H1 (cell line): ENCODE measurements around the gene SMPD2. TPM values are rescaled to one million over a fixed set of nuclear protein-coding genes. Genes with fewer than 3 reads are reported as not detected.

ENCODE experiments used
- CTCF ChIA-PET: fragments of 300-600 bp; sonication (Branson Sonifier 250); formaldehyde crosslinking; loops from one replicate; lab custom pipeline; 2021; ENCODE audit not compliant: partially characterized antibody; lab: Charles Lee
- POLR2A ChIA-PET: fragments of 300-600 bp; sonication (Branson Sonifier 250); formaldehyde crosslinking; loops from one replicate; lab custom pipeline; 2021; ENCODE audit warnings: inconsistent platforms; ENCODE audit not compliant: partially characterized antibody; lab: Charles Lee
- DNase-seq, 2 experiments: peaks; one replicate each; pipeline versions ENCODE4 v3.0.0 to v3.0.0-alpha.2; 2010 to 2022; ENCODE audit warnings: low spot score in 2 of 2, low read depth in 1 of 2, mixed read lengths in 1 of 2
- FAIRE-seq: peaks from 2 replicates; lab custom pipeline; 2011; peaks lifted over from hg19 to GRCh38; lab: Jason Lieb, UNC
- H2AFZ ChIP-seq: 2 replicates; pipeline ENCODE4 v1.8.1; 2012; ENCODE audit warnings: low read length, inconsistent platforms
- H2AK5ac ChIP-seq: 2 replicates; pipeline ENCODE4 v1.6.1; 2013; ENCODE audit warnings: low read depth, low read length
- H2BK120ac ChIP-seq: replicated peaks from 2 replicates; pipeline ENCODE3; 2013; ENCODE audit warnings: low read depth, low read length, inconsistent platforms
- H2BK12ac ChIP-seq: 2 replicates; pipeline ENCODE4 v1.6.1; 2013; ENCODE audit warnings: low read depth, low read length
- H2BK15ac ChIP-seq: 2 replicates; pipeline ENCODE4 v1.6.1; 2013; ENCODE audit warnings: low read length
- H2BK20ac ChIP-seq: 2 replicates; pipeline ENCODE4 v1.6.1; 2013; ENCODE audit warnings: low read length
- H2BK5ac ChIP-seq: 2 replicates; pipeline ENCODE4 v1.6.1; 2013; ENCODE audit warnings: low read depth, low read length
- H3K14ac ChIP-seq: 2 replicates; pipeline ENCODE4 v1.6.1; 2013; ENCODE audit warnings: inconsistent platforms; ENCODE audit not compliant: insufficient read length
- H3K18ac ChIP-seq: 2 replicates; pipeline ENCODE4 v1.6.1; 2013; ENCODE audit warnings: low read length; ENCODE audit errors: extremely low read depth
- H3K23ac ChIP-seq: 2 replicates; pipeline ENCODE4 v1.6.1; 2013; ENCODE audit warnings: inconsistent platforms; ENCODE audit not compliant: insufficient read length
- H3K23me2 ChIP-seq: 2 replicates; pipeline ENCODE4 v1.6.1; 2013; ENCODE audit warnings: low read depth, low read length
- H3K27ac ChIP-seq: 2 replicates; pipeline ENCODE4 v1.6.1; 2011; ENCODE audit warnings: low read depth, low read length, inconsistent platforms
- H3K27me3 ChIP-seq, 4 experiments: replicated peaks in 1 of 4; 1 replicate in 1 of 4; 2 replicates in 3 of 4; pipeline versions ENCODE4 v1.6.1 to v1.8.1; 2011 to 2013; ENCODE audit warnings: low read length in 3 of 4, mild to moderate bottlenecking in 3 of 4, inconsistent platforms in 2 of 4, mixed read lengths in 2 of 4, moderate library complexity in 1 of 4; ENCODE audit not compliant: control insufficient read depth in 3 of 4, insufficient read depth in 3 of 4; ENCODE audit errors: extremely low read depth in 1 of 4
- H3K36me3 ChIP-seq, 4 experiments: 2 replicates each; pipeline versions ENCODE4 v1.6.1 to v1.8.1; 2011 to 2013; ENCODE audit warnings: mild to moderate bottlenecking in 4 of 4, low read length in 3 of 4, moderate library complexity in 2 of 4, control low read depth in 1 of 4, inconsistent platforms in 1 of 4; ENCODE audit not compliant: insufficient read depth in 4 of 4, control insufficient read depth in 2 of 4
- H3K4ac ChIP-seq: replicated peaks from 2 replicates; pipeline ENCODE3; 2013; ENCODE audit warnings: low read length, low read depth, mixed read lengths, inconsistent platforms; ENCODE audit not compliant: insufficient read length
- H3K4me1 ChIP-seq, 4 experiments: replicated peaks in 1 of 4; 1 replicate in 1 of 4; 2 replicates in 3 of 4; pipeline versions ENCODE4 v1.6.1 to v1.8.1; 2011 to 2013; ENCODE audit warnings: low read length in 3 of 4, inconsistent platforms in 2 of 4, mixed read lengths in 1 of 4; ENCODE audit not compliant: insufficient read depth in 4 of 4, control insufficient read depth in 3 of 4
- H3K4me2 ChIP-seq, 2 experiments: 2 replicates each; pipeline versions ENCODE4 v1.6.1 to v1.8.1; 2011 to 2013; ENCODE audit warnings: low read depth in 2 of 2, low read length in 2 of 2, control low read depth in 1 of 2, inconsistent platforms in 1 of 2, mild to moderate bottlenecking in 1 of 2; ENCODE audit not compliant: insufficient read depth in 1 of 2
- H3K4me3 ChIP-seq, 4 experiments: fragments of 200-600, 300-600 bp in 1 of 4; sonication (generic), shearing (Covaris generic), sonication (Bioruptor Twin) in 1 of 4; 2 replicates each; pipeline versions ENCODE4 v1.5.1 to v1.8.1; 2011 to 2016; ENCODE audit warnings: low read length in 4 of 4, low read depth in 3 of 4, control low read depth in 2 of 4, inconsistent platforms in 2 of 4, mild to moderate bottlenecking in 2 of 4, mixed read lengths in 1 of 4, moderate library complexity in 1 of 4; ENCODE audit not compliant: insufficient read depth in 2 of 4; ENCODE audit errors: extremely low read depth in 1 of 4
- H3K56ac ChIP-seq: replicated peaks from 2 replicates; pipeline ENCODE3; 2013; ENCODE audit warnings: low read depth, mild to moderate bottlenecking, mixed read lengths, low read length, inconsistent platforms; ENCODE audit not compliant: insufficient read length
- H3K79me1 ChIP-seq: 2 replicates; pipeline ENCODE4 v1.6.1; 2013; ENCODE audit warnings: low read depth, low read length, control low read depth
- H3K79me2 ChIP-seq, 2 experiments: 2 replicates each; pipeline versions ENCODE4 v1.6.1 to v1.8.1; 2012 to 2013; ENCODE audit warnings: low read length in 2 of 2, mild to moderate bottlenecking in 2 of 2, inconsistent platforms in 1 of 2; ENCODE audit not compliant: insufficient read depth in 2 of 2, control insufficient read depth in 1 of 2
- H3K9ac ChIP-seq, 4 experiments: replicated peaks in 1 of 4; 1 replicate in 1 of 4; 2 replicates in 3 of 4; pipeline versions ENCODE4 v1.6.1 to v1.8.1; 2011 to 2013; ENCODE audit warnings: low read depth in 3 of 4, low read length in 3 of 4, control low read depth in 2 of 4, mild to moderate bottlenecking in 2 of 4, moderate library complexity in 2 of 4, inconsistent platforms in 1 of 4; ENCODE audit errors: extremely low read depth in 1 of 4
- H3K9me3 ChIP-seq, 2 experiments: 2 replicates each; pipeline versions ENCODE4 v1.6.1 to v1.8.1; 2012 to 2013; ENCODE audit warnings: mild to moderate bottlenecking in 2 of 2, moderate library complexity in 2 of 2, control low read depth in 1 of 2, inconsistent platforms in 1 of 2, low read depth in 1 of 2, low read length in 1 of 2, mixed read lengths in 1 of 2; ENCODE audit not compliant: insufficient read depth in 2 of 2
- H4K20me1 ChIP-seq, 2 experiments: replicated peaks in 1 of 2; 2 replicates each; pipeline versions ENCODE3 to v1.8.1; 2011 to 2013; ENCODE audit warnings: inconsistent platforms in 2 of 2, low read length in 2 of 2, mild to moderate bottlenecking in 1 of 2; ENCODE audit not compliant: insufficient read depth in 2 of 2, control insufficient read depth in 1 of 2
- H4K5ac ChIP-seq: 2 replicates; pipeline ENCODE4 v1.6.1; 2013; ENCODE audit warnings: low read length, low read depth, mixed read lengths, inconsistent platforms; ENCODE audit not compliant: insufficient read length
- H4K8ac ChIP-seq: 2 replicates; pipeline ENCODE4 v1.8.0; 2013; ENCODE audit warnings: mild to moderate bottlenecking, moderate library complexity, low read length, inconsistent platforms; ENCODE audit not compliant: insufficient read depth; ENCODE audit errors: extremely low read depth
- H4K91ac ChIP-seq: replicated peaks from 2 replicates; pipeline ENCODE3; 2013; ENCODE audit warnings: low read length, mixed read lengths, inconsistent platforms; ENCODE audit not compliant: insufficient read length
- FOSL1 ChIP-seq: IDR thresholded peaks from 2 replicates; pipeline ENCODE4 v1.6.1; 2011; ENCODE audit warnings: mild to moderate bottlenecking, low read depth, low read length, moderate library complexity; ENCODE audit not compliant: insufficient read depth
- GABPA ChIP-seq: IDR thresholded peaks from 2 replicates; pipeline ENCODE4 v1.6.1; 2011; ENCODE audit warnings: mild to moderate bottlenecking, low read length, moderate library complexity, borderline replicate concordance; ENCODE audit not compliant: insufficient read depth
- SP2 ChIP-seq: IDR thresholded peaks from 2 replicates; pipeline ENCODE4 v1.6.1; 2012; ENCODE audit warnings: mild to moderate bottlenecking, low read length, inconsistent platforms
- WGBS, 2 experiments: shearing (Covaris generic) in 1 of 2; methylation state at CpG; one replicate each; pipeline versions ENCODE4 v1.1.6 to v1.1.7; 2013 to 2015; ENCODE audit warnings: low lambda C conversion rate in 2 of 2, mixed read lengths in 2 of 2, inconsistent platforms in 1 of 2, low coverage in 1 of 2, missing lambda C conversion rate in 1 of 2; ENCODE audit not compliant: insufficient replicate concordance in 2 of 2, insufficient coverage in 1 of 2, insufficient read length in 1 of 2; ENCODE audit errors: extremely low coverage in 1 of 2, missing lambda C conversion rate in 1 of 2; 5-methylcytosine and 5-hydroxymethylcytosine counted together
- polyA plus RNA-seq, 7 experiments: library from polyadenylated mRNA; depleted of rRNA in 3 of 7; stranded (reverse) in 5 of 7; unstranded in 2 of 7; fragments of >200 nt in 5 of 7; fragments of 200-250 nt in 2 of 7; gene quantifications; 1 replicate in 5 of 7; 2 replicates in 1 of 7; 4 replicates in 1 of 7; pipeline versions ENCODE4 v1.2.1 to v1.2.3, GENCODE V29; 2011 to 2013; ENCODE audit warnings: missing spikeins in 2 of 7, mixed read lengths in 2 of 7
- total RNA-seq: library from RNA; stranded (reverse); fragmentation: NEBNext Ultra II Directional; extraction: Animal tissue kit (Norgen Biotek cat#: 25700); gene quantifications from 2 replicates; pipeline ENCODE4 v1.2.1, GENCODE V29; 2021

The SMPD2 gene
- total and polyA plus RNA-seq, 2 of the 8 experiments (the other 6 are each of a cell fraction or from before 2014, with no cell fraction given): 11.5 to 17.2 TPM

GRCh38 chr6:109443425-109443950 lies 3.0 kb downstream of the SMPD2 start:
- WGBS, 2 experiments: 91% methylated on average over 10 of the region's 10 CpGs; no CpG with 5 or more reads in 1 of the 2 experiments
- H2BK15ac ChIP-seq: no peak overlapping the region
- H4K91ac ChIP-seq: no peak overlapping the region
- no peak overlapping the region for H3K23ac ChIP-seq
- H2BK120ac ChIP-seq: no peak overlapping the region
- peaks cover 5% of the 10 kb centered on the region; the same call in 1 of the 2 replicates for H3K23me2 ChIP-seq
- H4K5ac ChIP-seq: no peak overlapping the region
- H3K9ac ChIP-seq: no peak overlapping the region
- peaks cover 6 to 14% of the 10 kb centered on the region in 2 experiments for H4K20me1 ChIP-seq
- H3K36me3 ChIP-seq: peaks cover 11 to 44% (median 23%) of the 10 kb centered on the region in 4 experiments; a peak in 6 of 8 replicates
- H2BK12ac ChIP-seq: no peak overlapping the region
- H3K4me2 ChIP-seq: no peak overlapping the region
- H3K27me3 ChIP-seq: peaks cover 0 to 2% (median 0%) of the 10 kb centered on the region in 4 experiments; a peak in 1 of 7 replicates
- FAIRE-seq (no peak), DNase-seq (no peak)
- no peak overlapping the region; the same call in 1 of the 2 replicates for H2BK5ac ChIP-seq
- H3K79me1 ChIP-seq: no peaks in the 10 kb centered on the region; the same call in none of the 2 replicates
- no peak overlapping the region for H3K4me3 ChIP-seq
- H3K9me3 ChIP-seq: no peaks in the 10 kb centered on the region
- H2AFZ ChIP-seq: no peak overlapping the region
- no peak overlapping the region for H2BK20ac ChIP-seq
- H3K14ac ChIP-seq: no peak overlapping the region
- H3K18ac ChIP-seq: no peak overlapping the region
- peaks cover 2 to 9% (median 5%) of the 10 kb centered on the region in 4 experiments for H3K4me1 ChIP-seq
- H3K79me2 ChIP-seq: peaks cover 0 to 3% of the 10 kb centered on the region in 2 experiments; a peak in 1 of 4 replicates
- no peak overlapping the region for H3K27ac ChIP-seq
- no peak for TF ChIP-seq SP2
- TF ChIP-seq FOSL1: no peak
- no peak for TF ChIP-seq GABPA
- POLR2A ChIA-PET: interaction anchor here (1.7 to 5.8 kb wide), 2 partner anchors 10 to 26 kb away, joined by 5 to 85 read pairs; partner anchors contain the start of gene MICAL1
- no peak overlapping the region for H3K56ac ChIP-seq
- no peak overlapping the region for H3K4ac ChIP-seq
- CTCF ChIA-PET: interaction anchor here (0.6 to 6.1 kb wide), 7 partner anchors 10 to 610 kb away, joined by 3 to 63 read pairs (median 4); partner anchors contain the start of gene MICAL1
- H4K8ac ChIP-seq: no peak overlapping the region
- no peak overlapping the region for H2AK5ac ChIP-seq
